GM21737 (cell line): ENCODE results near the gene SUPT3H.
"Not testable (repeated sequence)": the region's sequence is repeated elsewhere in the genome, so short reads cannot be mapped to it uniquely, and the experiment has no call there.

Experiments used
- ATAC-seq: cut with Tn5 transposase; IDR thresholded peaks from one replicate; pipeline ENCODE4 v1.9.1; 2021; ENCODE audit warnings: mild to moderate bottlenecking, moderate library complexity; ENCODE audit not compliant: unreplicated experiment

SUPT3H gene

DNA sequence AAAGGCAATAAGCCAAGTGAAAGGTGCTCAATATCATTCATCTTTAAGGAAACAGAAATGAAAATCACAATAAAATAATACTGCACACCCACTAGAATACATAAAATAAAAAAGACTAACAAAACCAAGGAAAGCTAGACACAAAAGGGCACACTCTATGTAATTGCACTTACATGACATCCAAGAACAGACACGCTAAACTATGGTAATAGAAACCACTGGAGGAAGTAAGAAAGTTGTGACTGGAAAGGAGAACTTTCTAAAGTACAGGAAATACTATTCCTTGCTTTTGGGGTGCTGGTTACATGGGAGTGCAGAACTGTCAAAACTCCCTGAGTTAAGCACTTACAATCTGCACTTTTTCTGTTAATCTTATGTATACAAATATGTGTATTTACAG is 303.3 kb downstream of the SUPT3H start:
- no peak for ATAC-seq

DNA sequence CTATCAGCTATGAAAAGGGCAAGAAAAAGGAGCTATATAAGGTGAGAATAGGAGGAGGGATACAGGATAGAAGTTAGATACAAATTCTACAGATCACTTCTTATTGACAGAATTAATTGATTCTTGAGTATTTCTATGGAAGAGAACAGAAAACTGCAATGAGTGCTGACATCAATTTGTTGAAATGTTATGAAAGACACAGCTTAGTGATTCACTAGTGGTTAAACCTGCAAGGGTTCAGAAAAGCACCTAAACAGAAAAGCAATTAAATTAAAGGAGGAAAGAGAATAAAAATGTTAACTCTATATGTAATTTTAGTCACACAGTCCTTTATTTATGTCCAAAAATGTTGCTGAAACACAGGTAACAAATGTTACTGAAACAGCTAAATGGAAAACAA is 304.0 kb downstream of the SUPT3H start:
- no peak for ATAC-seq

DNA sequence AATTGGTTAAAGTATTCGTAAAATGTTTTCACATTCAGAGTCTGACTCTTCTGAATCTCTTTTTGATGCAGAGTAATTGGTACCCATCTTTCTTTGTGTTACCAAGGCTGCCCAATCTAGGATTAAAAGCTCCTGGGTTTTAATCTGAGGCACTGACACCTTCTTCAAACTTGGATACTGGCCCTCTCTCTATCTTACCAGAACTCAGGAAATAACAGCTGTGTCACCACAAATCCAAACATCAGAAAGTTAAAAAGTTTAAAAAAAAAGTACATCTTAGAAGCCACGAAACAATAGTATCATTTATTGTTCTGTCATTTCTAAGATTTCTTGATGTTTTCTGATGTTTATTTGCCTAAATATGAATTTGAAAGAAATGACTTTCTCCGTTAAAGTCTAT is 305.1 kb downstream of the SUPT3H start:
- no peak for ATAC-seq

DNA sequence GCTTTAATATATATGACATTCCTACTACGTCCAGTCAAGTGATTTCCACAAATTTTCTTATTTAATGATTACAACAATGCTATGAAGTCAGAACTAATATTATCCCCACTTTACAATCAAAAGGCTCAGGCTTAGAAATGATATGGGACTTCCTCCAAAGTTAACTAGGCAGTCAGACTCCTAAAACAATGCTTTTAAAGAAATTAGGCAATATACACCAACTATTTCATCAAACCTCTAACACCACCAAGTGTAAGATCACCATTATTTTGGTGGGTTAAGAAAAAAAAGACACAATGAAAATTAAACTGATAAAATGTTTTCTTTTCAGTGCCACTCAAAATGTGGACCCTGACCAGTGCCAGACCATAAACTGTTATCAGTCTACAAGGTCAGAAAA is 305.7 kb downstream of the SUPT3H start:
- no peak for ATAC-seq

DNA sequence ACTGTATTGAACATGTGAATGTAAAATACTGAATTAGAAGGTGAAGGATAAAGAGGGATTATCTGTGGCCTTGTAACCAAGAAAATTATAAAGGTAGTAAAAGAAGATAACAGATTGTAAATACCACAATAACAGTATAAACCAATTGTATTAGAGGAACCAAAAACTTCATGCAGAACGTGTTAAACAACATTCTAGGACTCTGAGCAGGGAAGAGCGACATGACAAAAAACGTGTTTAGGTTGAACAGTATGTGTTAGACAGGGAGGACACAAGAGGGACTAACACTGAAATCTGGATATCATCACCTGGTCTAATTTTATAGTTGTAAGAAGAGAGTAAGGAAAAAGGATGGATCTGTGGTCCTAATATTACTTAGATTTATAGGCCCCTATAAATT is 308.6 kb downstream of the SUPT3H start:
- no peak for ATAC-seq

DNA sequence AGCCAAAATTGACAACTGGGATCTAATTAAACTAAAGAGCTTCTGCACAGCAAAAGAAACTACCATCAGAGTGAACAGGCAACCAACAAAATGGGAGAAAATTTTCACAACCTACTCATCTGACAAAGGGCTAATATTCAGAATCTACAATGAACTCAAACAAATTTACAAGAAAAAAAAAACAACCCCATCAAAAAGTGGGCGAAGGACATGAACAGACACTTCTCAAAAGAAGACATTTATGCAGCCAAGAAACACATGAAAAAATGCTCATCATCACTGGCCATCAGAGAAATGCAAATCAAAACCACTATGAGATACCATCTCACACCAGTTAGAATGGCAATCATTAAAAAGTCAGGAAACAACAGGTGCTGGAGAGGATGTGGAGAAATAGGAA is 310.3 kb downstream of the SUPT3H start:
- ATAC-seq = not testable (repeated sequence)

DNA sequence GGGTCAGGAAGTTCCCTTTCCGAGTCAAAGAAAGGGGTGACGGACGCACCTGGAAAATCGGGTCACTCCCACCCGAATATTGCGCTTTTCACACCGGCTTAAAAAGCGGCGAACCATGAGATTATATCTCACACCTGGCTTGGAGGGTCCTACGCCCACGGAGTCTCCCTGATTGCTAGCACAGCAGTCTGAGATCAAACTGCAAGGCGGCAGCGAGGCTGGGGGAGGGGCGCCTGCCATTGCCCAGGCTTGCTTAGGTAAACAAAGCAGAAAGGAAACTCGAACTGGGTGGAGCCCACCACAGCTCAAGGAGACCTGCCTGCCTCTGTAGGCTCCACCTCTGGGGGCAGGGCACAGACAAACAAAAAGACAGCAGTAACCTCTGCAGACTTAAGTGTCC is 315.1 kb downstream of the SUPT3H start:
- not testable (repeated sequence) for ATAC-seq

DNA sequence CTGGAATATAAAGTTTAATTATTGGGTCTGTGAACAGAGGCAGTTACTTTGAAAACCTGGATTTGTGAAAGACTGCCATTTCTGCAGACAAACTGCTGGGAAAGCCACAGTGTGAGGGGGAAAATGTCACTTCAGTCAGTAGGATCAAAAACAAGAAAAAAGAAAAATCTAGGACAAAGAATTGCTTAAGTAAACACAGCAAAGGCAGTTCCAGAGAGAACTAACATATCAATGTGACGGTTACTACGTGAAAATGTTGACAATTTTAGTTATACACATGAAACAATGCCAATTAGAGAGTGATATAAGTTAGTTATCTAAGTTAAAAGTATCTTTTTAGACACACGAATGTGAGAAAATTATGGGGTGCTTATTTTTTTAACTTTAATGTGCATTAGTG is 320.0 kb downstream of the SUPT3H start:
- ATAC-seq = no peak

DNA sequence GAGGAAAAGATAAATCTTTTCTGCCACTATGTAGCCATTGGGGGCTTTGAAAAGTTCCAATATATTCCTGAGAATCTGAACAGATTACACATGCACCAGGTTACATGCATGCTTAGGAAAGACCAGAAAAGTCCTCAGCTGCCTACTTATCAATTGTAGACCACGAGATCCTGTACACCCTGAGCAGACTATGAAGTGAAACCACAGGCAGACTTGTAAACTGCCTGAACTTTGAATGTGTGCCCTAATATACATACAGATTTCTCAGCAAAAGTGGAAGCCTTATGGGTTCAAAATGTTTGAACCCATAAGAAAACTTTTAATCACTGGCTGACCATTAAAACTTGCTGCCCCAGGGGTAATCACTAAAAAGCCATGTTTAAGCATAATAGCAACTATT is 323.1 kb downstream of the SUPT3H start:
- ATAC-seq = no peak

DNA sequence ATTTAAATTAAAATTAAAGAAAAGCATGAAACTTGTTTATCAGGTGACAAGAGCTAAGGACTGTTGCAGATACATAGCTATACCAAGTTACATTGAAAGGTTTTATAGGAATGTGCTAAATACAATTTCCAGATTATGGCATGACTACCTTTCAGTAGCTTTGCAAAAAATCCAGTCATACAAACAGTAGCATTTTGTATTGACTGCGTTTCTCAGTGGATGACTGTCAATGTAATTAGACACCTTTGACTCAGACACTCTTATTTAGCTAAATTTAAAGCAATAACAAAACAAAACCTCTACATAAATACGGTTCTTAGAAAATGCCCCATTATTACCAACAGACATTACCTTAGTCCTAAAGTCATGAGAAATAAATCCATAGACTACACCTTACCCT is 325.4 kb downstream of the SUPT3H start:
- no peak for ATAC-seq

DNA sequence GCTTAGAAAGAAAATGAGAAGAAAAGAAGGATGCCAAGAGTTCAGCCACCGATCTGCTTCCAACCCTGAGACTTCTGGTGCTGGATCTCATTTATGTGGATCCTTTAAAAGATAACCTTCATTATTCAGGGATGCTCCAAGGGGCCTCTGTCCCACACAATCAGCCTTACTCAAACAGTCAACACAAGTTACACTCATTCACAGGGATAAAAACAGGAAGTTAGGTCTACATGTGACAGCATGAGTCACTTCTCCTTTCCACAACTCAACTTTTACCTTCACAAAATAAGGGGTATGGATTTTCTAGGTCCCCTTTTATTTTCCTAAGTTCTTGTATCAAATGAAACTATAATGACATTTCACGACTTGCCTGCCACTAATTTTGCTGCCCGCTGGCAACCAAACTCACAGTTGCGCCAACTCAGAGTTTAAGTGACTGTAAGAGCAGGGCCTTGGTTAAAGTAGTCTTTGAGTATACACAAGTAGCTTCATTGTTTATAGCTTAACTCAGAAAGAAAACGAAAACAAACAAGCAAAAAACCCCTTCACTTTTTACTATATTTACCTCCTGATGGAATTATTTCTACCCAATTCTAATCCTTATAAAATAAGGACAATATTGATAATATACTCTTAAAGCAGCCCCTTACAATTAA is 328.4 kb downstream of the SUPT3H start:
- no peak for ATAC-seq

DNA sequence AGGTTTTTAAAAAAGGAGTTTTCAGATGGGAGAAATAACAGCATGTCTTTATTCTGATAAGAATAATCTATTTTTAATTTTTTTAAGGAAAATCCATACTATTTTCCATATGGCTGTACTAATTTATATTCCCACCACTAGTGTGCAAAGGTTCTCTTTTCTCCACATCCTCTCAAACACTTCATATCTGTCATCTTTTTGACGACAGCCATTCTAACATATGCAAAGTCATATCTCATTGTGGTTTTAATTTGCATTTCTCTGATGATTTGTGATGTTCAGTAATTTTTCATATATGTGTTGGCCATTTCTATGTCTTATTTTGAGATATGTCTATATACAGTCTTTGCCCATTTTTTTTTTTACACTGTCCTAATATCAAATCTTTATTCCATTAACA is 330.2 kb downstream of the SUPT3H start:
- ATAC-seq = no peak

DNA sequence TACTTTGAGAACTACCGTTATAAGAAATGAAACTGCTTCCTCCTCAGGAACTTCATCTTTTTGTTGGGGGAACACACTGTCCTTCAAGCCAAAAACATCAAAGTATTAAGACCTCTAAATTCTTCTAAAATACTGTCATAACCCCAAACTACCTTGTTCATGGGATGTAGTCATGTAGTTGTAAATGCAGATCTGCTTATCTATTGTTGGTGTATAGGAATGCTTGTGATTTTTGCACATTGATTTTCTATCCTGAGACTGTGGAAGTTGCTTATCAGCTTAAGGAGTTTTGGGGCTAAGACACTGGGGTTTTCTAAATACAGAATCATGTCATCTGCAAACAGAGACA is 332.5 kb downstream of the SUPT3H start:
- ATAC-seq = no peak

DNA sequence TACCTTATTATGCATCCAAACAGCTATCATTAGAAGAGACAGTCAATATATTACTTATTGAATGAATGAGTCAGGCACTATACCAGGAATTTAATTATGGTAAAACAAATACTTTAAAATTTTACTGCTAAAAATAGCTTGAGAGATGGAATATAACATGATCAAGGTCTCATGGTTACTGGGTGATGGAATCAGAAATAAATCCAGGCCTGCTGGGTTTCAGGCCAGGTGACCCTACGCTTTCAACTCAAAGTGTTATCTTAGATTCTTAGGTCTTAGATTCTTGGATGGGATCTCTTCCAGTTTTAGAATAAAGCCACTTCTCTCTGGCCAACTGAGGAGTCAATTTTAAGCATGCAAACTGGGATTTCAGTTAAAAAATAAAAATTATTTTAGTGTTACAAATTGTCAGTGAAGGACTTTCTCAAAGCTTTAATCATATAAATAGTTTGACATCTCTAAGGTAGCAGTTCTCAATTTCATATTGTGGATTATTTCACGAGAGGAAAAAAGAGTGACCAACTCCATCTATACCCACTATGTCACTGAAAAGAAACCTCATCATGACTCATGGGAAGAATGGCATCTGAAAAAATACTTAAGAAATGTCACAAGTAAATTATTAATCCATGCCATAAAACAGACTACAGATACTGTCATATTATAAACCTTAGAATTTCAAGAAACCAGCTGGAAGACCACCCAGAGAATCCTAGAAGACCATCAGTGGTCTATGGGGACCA is 333.1 kb downstream of the SUPT3H start:
- ATAC-seq = no peak

DNA sequence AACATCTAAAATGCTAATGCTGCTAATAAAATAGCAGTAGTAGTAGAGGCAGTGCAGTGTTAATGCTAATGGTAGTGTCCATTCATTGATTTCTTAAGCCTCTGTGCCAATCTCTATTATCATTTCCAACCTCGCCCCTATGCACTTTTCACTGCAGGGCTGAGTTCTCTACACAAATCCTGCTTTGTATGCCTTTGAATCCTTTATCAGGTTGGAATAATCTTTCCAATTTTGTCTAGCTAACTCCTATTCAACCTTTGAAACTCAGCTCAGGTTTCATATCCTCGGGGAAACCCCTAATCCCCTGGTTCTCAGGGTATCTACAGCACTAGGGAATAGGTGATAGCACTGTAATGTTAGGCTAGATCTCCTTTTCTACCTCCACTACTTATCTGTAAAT is 333.6 kb downstream of the SUPT3H start:
- ATAC-seq = no peak

DNA sequence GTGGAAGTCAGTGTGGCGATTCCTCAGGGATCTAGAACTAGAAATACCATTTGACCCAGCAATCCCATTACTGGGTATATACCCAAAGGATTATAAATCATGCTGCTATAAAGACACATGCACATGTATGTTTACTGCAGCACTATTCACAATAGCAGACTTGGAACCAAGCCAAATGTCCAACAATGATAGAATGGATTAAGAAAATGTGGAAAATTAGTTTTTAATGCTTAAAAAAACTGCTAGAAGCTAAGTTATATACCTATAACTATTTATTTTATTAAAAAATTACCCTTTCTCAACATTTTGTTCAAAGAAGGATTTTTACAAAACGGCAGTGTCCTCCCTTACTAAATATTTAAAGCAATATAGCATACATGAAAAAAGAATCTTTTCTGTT is 335.1 kb downstream of the SUPT3H start:
- not testable (repeated sequence) for ATAC-seq

DNA sequence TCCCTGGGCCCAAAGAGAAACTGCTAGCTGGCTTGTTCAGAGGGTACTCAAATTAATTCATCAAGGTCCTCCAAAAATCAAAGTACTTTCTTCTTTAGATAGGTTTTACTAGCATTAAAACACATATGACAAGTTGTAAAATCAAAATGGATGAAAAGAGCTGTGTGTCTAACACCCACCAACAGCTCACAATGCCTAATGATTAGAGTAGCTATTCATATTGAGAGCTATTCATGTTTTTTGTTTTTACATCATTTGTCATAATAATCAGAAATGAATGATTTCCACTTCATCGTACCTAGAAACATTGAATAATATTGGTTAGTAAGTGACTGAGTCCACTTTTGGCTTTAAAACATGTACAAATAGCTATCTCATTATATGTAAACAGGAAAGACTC is 339.5 kb downstream of the SUPT3H start:
- ATAC-seq = no peak

DNA sequence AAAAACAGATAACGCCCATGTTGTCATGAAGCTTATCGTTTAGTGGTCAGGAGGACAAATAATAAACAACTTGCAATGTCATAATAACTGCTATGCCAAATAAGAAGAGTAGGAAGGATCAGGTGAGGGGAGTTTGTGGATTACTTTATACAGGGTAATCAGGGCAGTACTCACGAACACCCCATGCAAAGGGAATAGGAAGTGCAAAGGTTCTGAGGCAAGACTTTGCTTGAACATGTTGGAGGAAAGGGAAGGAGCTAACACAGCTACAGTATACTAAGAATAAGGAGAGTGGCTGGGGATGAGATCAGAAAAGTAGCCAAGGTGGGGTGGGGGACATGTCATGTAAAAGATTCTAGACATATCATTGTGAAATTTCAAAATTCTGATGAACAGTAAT is 341.6 kb downstream of the SUPT3H start:
- ATAC-seq = no peak

DNA sequence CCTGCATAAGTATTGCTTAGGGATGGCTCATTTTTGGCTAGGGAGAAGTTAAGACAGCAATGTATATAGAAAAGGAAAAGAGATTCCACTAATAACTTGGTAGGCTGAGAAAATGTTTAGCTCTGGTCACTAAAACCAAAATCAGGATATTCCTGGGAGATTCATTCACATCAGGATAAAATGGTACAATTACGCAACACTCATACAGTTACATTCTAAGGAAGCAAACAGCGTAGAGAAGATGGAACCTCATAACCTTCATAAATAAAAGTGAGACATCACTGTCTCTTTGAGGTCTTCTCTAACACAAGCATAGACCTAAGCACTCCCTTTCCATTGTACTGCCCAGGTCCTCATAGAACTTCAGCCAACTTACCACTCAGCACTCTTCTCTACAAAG is 345.3 kb downstream of the SUPT3H start:
- no peak for ATAC-seq

DNA sequence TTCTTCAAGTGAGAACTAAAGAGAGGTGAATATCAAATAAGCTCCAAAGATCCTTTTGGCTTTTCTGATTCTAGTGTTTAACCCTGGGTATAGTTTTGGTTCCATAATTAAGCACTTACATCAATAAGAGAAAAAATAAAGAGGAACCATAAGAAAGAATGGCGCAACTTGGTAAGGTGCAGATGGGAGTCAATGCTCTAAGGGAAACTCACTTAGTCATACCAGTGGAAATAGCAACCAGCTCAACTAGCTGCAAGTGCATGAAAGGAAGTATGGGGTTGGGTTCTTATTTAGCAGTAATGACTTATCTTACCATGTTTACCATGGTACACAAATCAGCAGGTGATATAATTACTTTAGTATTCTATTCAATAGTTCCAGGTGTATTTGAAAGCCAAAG is 346.1 kb downstream of the SUPT3H start:
- ATAC-seq = no peak

DNA sequence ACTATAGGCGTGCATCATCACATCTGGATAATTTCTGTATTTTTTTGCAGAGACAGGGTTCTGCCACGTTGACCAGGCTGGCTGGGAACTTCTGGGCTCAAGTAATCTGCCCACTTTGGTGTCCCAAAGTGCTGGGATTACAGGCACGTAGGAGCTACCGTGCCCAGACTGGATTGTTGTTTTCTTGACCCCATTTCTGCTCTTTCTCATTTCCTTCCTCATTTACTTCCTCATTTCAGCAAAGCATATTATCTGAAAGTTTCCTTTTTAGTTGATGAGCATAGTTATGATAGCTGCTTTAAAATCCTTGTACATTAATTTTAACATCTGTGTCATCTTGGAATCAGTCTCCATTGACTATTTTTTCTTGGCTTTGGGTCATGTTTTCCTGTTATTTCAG is 350.6 kb downstream of the SUPT3H start:
- no peak for ATAC-seq

DNA sequence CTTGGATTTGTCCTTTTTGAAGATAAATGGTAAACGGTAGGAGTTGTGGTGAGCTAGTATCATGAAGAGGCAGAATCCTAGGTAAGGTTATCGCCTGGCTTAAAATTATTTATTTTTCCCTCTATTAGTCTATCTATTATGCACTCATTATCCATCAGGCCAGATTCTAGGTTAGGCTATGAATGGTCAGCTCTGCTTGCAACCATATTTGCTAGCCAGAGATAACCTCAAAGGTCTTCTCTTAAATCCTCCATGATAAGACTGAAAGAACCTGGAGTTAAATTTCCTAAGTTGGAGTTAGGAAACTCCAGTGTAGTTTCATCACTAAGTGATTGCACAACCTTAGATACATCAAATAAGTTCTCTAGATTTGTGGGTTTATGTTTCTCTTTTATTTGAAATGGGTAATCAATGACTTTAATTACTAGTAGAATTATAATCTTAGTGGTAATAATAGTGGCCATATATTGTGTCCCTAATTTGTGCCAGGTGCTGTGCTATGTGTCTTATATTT is 351.7 kb downstream of the SUPT3H start:
- ATAC-seq = no peak

DNA sequence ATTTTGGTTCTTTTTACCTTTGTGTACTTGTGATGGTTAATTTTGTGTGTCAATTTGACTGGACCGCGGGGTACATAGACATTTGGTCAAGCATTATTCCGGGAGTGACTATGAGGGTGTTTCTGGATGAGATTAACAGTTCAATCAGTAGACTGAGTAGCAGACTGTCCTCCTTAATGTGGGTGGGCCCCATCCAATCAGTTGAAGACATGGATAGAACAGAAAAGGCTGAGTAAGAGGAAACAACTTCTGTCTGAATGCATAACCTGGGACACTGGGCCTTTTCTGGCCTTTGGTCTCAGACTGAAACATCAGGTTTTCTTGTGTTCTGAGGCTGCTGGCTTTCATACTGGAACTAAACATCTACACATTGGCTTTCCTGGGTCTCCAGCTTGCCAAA is 353.1 kb downstream of the SUPT3H start:
- no peak for ATAC-seq
